Motor neuron (in vitro differentiated cells): ENCODE data around the gene RABGAP1. TPM values are rescaled to one million over a fixed set of nuclear protein-coding genes. Genes with fewer than 3 reads are reported as not detected.
A peak's percentile ranks its signal among the peaks of the same experiment; 100 is the strongest.

Source experiments
- ATAC-seq, 8 experiments: fragments of 200-7000 bp; cut with Tn5 transposase; replicated peaks in 6 of 8; 2 replicates each; pipeline ENCODE4 v1.8.0; 2021; ENCODE audit warnings: mild to moderate bottlenecking in 8 of 8, moderate library complexity in 8 of 8
- H3K27ac ChIP-seq, 2 donors: fragments of 250-450 bp; sonication (Bioruptor Pico); 2 replicates each; pipeline ENCODE4 v1.9.0; 2021; ENCODE audit warnings: antibody characterized with exemption in 2 of 2, mild to moderate bottlenecking in 2 of 2, moderate library complexity in 1 of 2
- H3K4me1 ChIP-seq, 2 donors: fragments of 250-450 bp; sonication (Bioruptor Pico); replicated peaks in 1 of 2; 2 replicates each; pipeline ENCODE4 v1.6.1; 2021; ENCODE audit warnings: antibody characterized with exemption in 2 of 2, mild to moderate bottlenecking in 2 of 2, moderate library complexity in 1 of 2
- H3K4me3 ChIP-seq, 5 donors: fragments of 250-450 bp; sonication (Bioruptor Pico); 2 replicates each; pipeline ENCODE4 v1.9.0; 2021; ENCODE audit warnings: antibody characterized with exemption in 5 of 5, mild to moderate bottlenecking in 5 of 5, moderate library complexity in 4 of 5
- WGBS, 10 experiments: fragments of 450-650 bp; shearing (Covaris generic); methylation state at CpG; one replicate each; pipeline ENCODE4 v1.0.0; 2022; 5-methylcytosine and 5-hydroxymethylcytosine counted together
- in situ Hi-C, 9 experiments: fragments of 400-800 bp; cut with MboI; loops; one replicate each; pipeline ENCODE4 v1.15.0; 2021; ENCODE audit warnings: low sequenced_read_pairs in 9 of 9, low pct_unique_long_range_greater_than_20kb in 2 of 9; ENCODE audit not compliant: unreplicated experiment in 9 of 9
- total RNA-seq, 8 experiments: library from RNA; unstranded; fragments of 300-600 nt; gene quantifications; 2 replicates each; pipeline versions ENCODE4 v1.2.3 to v1.2.4, GENCODE V29; 2022

The RABGAP1 gene
- total RNA-seq, 8 experiments from 2014 or later = 13.0 to 69.2 (median 37.4) TPM

GRCh38 chr9:123049589-123050222 is 108.9 kb downstream of the RABGAP1 start:
- ATAC-seq = peak in 1 of 8 experiments; percentile 51
- in situ Hi-C loops = no loop called here
- H3K27ac ChIP-seq = no peak overlapping the region
- 14 to 100% (median 86%) methylated on average over 1 to 3 of the region's 3 CpGs; no CpG with 5 or more reads in 1 of the 10 experiments for WGBS, 10 experiments
- H3K4me1 ChIP-seq = no peaks in the 10 kb centered on the region
- no peak overlapping the region for H3K4me3 ChIP-seq

DNA sequence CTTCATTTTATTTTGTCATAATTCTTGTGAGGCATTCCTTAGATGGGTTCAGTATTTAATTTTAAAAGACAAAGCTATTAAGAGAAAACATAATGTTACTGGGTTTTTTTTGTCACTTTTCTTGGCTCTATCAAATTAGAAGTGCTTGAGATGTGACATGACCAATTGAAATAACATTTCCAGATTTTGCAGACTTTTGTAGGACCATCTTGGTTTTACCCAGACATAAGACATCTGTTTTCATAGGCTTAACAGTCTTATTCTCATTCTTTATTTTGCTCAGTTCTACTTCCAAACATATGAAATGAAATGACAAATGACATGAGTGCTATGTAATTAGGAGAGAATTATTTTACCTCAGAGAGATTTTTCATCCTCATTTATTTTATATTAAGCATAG is 112.2 kb downstream of the RABGAP1 start:
- ATAC-seq = no peak
- Histone ChIP-seq H3K4me3 (no peak overlapping the region), H3K27ac (no peak overlapping the region), H3K4me1 (no peaks in the 10 kb centered on the region)
- in situ Hi-C loops = no loop called here

GRCh38 chr9:123053711-123054110 is 112.9 kb downstream of the RABGAP1 start:
- no peaks in the 10 kb centered on the region for H3K4me1 ChIP-seq
- H3K4me3 ChIP-seq = no peak overlapping the region
- no peak overlapping the region for H3K27ac ChIP-seq
- in situ Hi-C loops = no loop called here
- no peak for ATAC-seq
- 30 to 81% (median 58%) methylated on average over 1 to 2 of the region's 2 CpGs for WGBS, 10 experiments

GRCh38 chr9:123058834-123059233 is 118.0 kb downstream of the RABGAP1 start:
- no peak overlapping the region for H3K27ac ChIP-seq
- no peak overlapping the region for H3K4me3 ChIP-seq
- H3K4me1 ChIP-seq = no peaks in the 10 kb centered on the region
- WGBS, 10 experiments = 33 to 100% (median 70%) methylated on average over 1 of the region's 1 CpG; no CpG with 5 or more reads in 6 of the 10 experiments
- in situ Hi-C loops = no loop called here
- ATAC-seq = no peak

DNA sequence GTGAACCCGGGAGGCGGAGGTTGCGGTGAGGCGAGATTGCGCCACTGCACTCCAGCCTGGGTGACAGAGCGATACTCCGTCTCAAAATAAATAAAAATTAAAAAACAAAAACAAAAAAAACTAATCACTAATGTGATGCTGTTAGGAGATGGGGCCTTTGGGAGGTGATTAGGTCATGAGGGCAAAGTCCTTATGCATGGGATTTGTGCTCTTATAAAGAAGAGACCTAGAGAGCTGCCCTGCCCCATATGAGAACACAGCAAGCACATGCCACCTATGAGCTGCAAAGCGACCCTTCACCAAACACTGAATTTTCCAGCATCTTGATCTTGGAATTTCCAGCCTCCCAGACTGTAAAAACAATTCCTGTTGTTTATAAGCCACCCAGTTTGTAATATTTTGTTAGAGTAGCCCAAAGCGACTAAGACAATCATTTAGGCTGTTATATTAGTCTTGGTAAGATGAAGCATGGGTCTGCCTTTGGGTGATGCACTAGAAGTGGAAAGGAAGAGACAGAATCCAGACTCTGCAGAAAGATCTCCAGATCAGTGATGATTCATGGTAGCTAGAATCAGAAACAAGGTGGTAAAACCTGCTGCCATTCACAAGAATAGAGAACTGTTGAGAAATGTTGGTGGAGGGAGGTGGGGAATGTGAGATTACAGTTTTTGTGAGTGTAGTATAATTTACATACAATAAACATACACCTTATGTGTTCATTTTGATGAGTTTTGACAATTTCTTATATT is 118.8 kb downstream of the RABGAP1 start:
- no peaks in the 10 kb centered on the region for H3K4me1 ChIP-seq
- in situ Hi-C loops = no loop called here
- ATAC-seq = no peak
- no peak overlapping the region for H3K27ac ChIP-seq
- no peak overlapping the region for H3K4me3 ChIP-seq
- 86 to 100% (median 100%) methylated on average over 1 to 7 of the region's 9 CpGs for WGBS, 10 experiments

DNA sequence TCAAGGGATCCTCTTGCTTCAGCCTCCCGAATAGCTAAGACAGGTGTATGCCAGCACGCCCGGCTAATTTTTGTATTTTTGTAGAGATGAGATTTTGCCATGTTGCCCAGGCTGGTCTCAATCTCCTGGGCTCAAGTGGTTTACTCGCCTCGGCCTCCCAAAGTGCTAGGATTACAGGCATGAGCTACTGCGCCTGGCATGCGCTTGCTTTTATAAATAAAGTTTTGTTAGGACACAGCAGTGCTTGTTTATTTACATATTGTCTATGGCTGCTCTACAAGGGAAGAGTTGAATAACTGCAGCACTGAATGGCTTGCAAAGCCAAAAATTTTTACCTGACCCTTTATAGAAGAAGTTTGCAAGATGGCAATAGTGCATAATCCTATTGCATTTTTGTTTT is 120.4 kb downstream of the RABGAP1 start:
- 79 to 100% (median 95%) methylated on average over 1 to 7 of the region's 7 CpGs; no CpG with 5 or more reads in 3 of the 10 experiments for WGBS, 10 experiments
- H3K4me3 ChIP-seq = no peak overlapping the region
- no peak overlapping the region for H3K27ac ChIP-seq
- ATAC-seq = no peak
- in situ Hi-C loops = no loop called here
- no peaks in the 10 kb centered on the region for H3K4me1 ChIP-seq

- in situ Hi-C loops = no loop called here
- H3K4me1 ChIP-seq = no peaks in the 10 kb centered on the region
- no peak overlapping the region for H3K4me3 ChIP-seq
- 32 to 100% (median 95%) methylated on average over 2 to 7 of the region's 7 CpGs for WGBS, 10 experiments
- ATAC-seq = peak in 3 of 8 experiments; percentile 22 to 55 (median 28)
- no peak overlapping the region for H3K27ac ChIP-seq
These were observed 121.7 kb downstream of the RABGAP1 start for GRCh38 chr9:123062351-123063176.

GRCh38 chr9:123063177-123063598 is 122.4 kb downstream of the RABGAP1 start:
- 0 to 100% (median 86%) methylated on average over 1 to 2 of the region's 2 CpGs; no CpG with 5 or more reads in 1 of the 10 experiments for WGBS, 10 experiments
- Histone ChIP-seq H3K4me1 (no peaks in the 10 kb centered on the region), H3K4me3 (no peak overlapping the region), H3K27ac (no peak overlapping the region)
- peak in 3 of 8 experiments; percentile 78 to 86 (median 80) for ATAC-seq
- in situ Hi-C loops = no loop called here

- Histone ChIP-seq H3K27ac (no peak overlapping the region), H3K4me1 (no peaks in the 10 kb centered on the region), H3K4me3 (no peak overlapping the region)
- in situ Hi-C loops = no loop called here
- no peak for ATAC-seq
- WGBS, 10 experiments = 85 to 99% (median 93%) methylated on average over 7 to 11 of the region's 11 CpGs
These were observed 123.1 kb downstream of the RABGAP1 start for GRCh38 chr9:123063896-123064295.

- H3K4me3 ChIP-seq = no peak overlapping the region
- in situ Hi-C loops = no loop called here
- whole genome bisulfite sequencing, 10 experiments = 64 to 100% (median 100%) methylated on average over 1 to 2 of the region's 2 CpGs; no CpG with 5 or more reads in 1 of the 10 experiments
- no peaks in the 10 kb centered on the region for H3K4me1 ChIP-seq
- H3K27ac ChIP-seq = no peak overlapping the region
- ATAC-seq = no peak
These were observed 123.9 kb downstream of the RABGAP1 start for GRCh38 chr9:123064716-123065115.

DNA sequence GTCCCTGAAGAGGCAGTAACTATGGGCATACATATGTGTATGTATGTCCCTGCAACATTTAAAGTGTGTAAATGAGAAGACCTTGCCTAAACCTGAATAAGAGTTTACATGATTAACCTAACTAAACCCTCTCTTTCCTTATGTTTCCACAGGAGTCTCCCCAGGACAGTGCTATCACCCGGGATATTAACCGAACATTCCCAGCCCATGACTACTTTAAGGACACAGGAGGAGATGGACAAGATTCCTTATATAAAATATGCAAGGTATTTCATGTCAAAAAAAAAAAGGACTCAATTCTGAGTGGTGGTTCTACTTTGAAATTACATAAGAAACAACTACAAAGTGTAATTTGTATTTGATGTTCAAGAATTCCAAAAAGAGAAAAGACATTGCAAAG is 124.4 kb downstream of the RABGAP1 start:
- H3K4me1 ChIP-seq = no peaks in the 10 kb centered on the region
- H3K4me3 ChIP-seq = no peak overlapping the region
- no peak overlapping the region for H3K27ac ChIP-seq
- no peak for ATAC-seq
- in situ Hi-C loops = no loop called here
- 91 to 100% (median 100%) methylated on average over 1 to 2 of the region's 2 CpGs; no CpG with 5 or more reads in 4 of the 10 experiments for WGBS, 10 experiments

DNA sequence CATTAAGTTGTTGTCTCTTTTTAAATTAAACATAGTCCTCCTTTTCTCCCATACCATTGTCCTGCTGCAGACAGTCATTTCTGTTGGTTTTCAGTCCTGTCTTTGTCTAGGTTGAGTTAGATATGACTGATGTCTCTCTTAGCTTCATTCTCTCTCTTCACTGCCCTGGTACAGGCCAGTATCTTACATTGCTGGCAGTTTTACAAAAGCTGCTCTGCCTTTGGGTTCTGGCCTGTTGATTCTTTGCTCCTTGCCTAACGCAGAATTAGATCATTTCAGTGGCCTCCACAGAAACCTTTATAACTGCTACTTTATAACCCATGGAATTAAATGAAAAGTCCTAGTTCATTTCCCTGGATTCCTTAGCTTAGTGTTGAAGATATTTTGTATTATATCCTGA is 126.3 kb downstream of the RABGAP1 start:
- Histone ChIP-seq H3K27ac (no peak overlapping the region), H3K4me3 (no peak overlapping the region), H3K4me1 (no peaks in the 10 kb centered on the region)
- WGBS, 10 experiments = 83 to 100% (median 100%) methylated on average over 1 of the region's 1 CpG; no CpG with 5 or more reads in 3 of the 10 experiments
- in situ Hi-C loops = no loop called here
- no peak for ATAC-seq

GRCh38 chr9:123069010-123069481 is 128.2 kb downstream of the RABGAP1 start:
- H3K4me1 ChIP-seq = no peaks in the 10 kb centered on the region
- no peak overlapping the region for H3K27ac ChIP-seq
- in situ Hi-C loops = no loop called here
- 15 to 100% (median 76%) methylated on average over 1 to 3 of the region's 3 CpGs; no CpG with 5 or more reads in 1 of the 10 experiments for WGBS, 10 experiments
- H3K4me3 ChIP-seq = no peak overlapping the region
- ATAC-seq = peak in 3 of 8 experiments; percentile 96 to 98 (median 96)
